ENCODE results near the gene CAPN13. TPM values are rescaled to one million over a fixed set of nuclear protein-coding genes. Genes with fewer than 3 reads are reported as not detected.
"Not testable (repeated sequence)": the region's sequence is repeated elsewhere in the genome, so short reads cannot be mapped to it uniquely, and the experiment has no call there.

Gene CAPN13
- total RNA-seq, 2 experiments from 2014 or later: not detected

DNA sequence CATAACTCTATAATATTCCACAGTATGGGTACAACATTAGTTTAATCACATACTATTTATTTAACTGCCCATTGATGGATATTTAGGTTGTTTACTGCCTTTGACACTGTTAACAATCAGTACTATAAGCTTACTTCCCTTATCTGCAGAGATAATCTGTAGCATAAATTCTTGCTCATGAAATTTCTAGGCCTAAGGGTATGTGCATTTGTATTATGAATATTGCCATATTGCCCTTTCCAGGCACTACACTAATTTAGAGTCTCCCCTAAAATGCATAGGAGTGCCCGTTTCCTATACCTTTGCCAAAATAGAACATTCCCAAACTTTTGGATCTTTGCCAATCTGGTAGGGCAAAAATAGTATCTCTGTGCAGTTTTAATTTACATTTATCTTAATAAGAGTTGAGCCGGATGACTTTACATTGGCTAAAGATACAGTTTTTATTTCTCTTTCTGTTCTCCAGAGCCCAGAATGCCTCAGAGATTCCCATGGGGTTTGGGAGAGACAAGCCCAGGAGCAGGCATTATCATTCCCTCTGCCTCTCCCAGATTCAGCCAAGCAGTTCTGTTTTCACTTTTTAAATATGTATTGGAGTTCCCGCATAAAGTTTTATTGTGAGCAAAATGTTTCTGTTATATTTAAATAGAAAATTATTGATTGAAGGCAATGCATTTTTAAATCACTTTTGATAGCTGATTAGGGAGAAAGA is 102.8 kb downstream of the CAPN13 start:
- POLR2A ChIA-PET: interaction anchor here (0.6 kb wide), 1 partner anchor 641 kb away, joined by 3 read pairs; no protein-coding TSS in a partner anchor
- intact Hi-C loops (cut with DNase I, micrococcal nuclease): loop anchor here (5.0 to 10.0 kb wide), 4 partner anchors 227 to 530 kb away; partner anchors contain the start of gene EHD3 (in 1 of the 2)

DNA sequence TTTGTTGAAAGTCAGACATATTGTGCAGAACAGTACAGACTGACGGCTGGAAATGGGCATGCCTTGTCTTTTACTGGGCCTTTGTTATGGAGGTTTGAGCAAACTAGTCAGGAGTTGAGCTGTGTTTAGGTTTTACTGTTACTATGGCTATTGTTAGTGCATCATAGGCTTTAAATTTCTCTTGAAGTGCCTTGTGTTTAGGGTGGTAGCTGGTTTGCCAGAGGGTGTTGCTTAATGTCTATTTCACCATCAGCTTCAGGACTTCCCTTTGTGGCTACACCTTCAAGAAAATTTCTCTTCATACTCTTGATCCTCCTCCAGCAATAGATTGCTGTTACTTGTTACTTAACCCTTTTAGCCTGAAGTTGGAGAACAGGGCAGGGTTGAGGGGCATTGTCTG is 104.6 kb downstream of the CAPN13 start:
- Mint-ChIP-seq H3K9me3 (peaks cover 12% of the 10 kb centered on the region), H3K27ac (no peak overlapping the region), H3K36me3 (ENCODE audit: low read depth) (peaks cover 6% of the 10 kb centered on the region), H3K4me3 (no peak overlapping the region), H3K4me1 (ENCODE audit: low read depth) (peaks cover 6% of the 10 kb centered on the region), H3K27me3 (peaks cover 5% of the 10 kb centered on the region)
- TF ChIP-seq, protein P1, sequence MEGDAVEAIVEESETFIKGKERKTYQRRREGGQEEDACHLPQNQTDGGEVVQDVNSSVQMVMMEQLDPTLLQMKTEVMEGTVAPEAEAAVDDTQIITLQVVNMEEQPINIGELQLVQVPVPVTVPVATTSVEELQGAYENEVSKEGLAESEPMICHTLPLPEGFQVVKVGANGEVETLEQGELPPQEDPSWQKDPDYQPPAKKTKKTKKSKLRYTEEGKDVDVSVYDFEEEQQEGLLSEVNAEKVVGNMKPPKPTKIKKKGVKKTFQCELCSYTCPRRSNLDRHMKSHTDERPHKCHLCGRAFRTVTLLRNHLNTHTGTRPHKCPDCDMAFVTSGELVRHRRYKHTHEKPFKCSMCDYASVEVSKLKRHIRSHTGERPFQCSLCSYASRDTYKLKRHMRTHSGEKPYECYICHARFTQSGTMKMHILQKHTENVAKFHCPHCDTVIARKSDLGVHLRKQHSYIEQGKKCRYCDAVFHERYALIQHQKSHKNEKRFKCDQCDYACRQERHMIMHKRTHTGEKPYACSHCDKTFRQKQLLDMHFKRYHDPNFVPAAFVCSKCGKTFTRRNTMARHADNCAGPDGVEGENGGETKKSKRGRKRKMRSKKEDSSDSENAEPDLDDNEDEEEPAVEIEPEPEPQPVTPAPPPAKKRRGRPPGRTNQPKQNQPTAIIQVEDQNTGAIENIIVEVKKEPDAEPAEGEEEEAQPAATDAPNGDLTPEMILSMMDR (IDR thresholded peaks at IDR 0.05): no peak
- no peaks in the 10 kb centered on the region for H3K27me3 ChIP-seq (ENCODE audit: control insufficient read depth in 1 of 2, insufficient read depth in 2 of 2, low read length in 2 of 2)
- no peak for DNase-seq
- intact Hi-C loops (cut with DNase I, micrococcal nuclease): loop anchor here (10.0 kb wide), 3 partner anchors 228 to 532 kb away; partner anchors contain the start of gene EHD3 (in 1 of the 2)
- no peaks in the 10 kb centered on the region for H3K36me3 ChIP-seq (ENCODE audit: insufficient read depth, low read length)
- peaks cover 6% of the 10 kb centered on the region for H3K4me1 ChIP-seq (ENCODE audit: insufficient read depth, low read length)
- CTCF ChIA-PET: interaction anchor here (0.5 to 1.8 kb wide), 4 partner anchors 9 to 538 kb away, joined by 3 to 9 read pairs (median 4); no protein-coding TSS in a partner anchor
- H3K9me3 ChIP-seq (ENCODE audit: control insufficient read depth in 1 of 2, insufficient read depth in 1 of 2, low read length in 2 of 2): peaks cover 0 to 16% of the 10 kb centered on the region in 2 experiments
- H3K27ac ChIP-seq (ENCODE audit: low read depth in 1 of 2, low read length in 2 of 2): no peak overlapping the region
- ATAC-seq (ENCODE audit: poor library complexity): no peak
- POLR2A ChIA-PET: interaction anchor here (0.7 kb wide), 1 partner anchor 538 kb away, joined by 3 read pairs; no protein-coding TSS in a partner anchor
- H3K4me3 ChIP-seq (ENCODE audit: low read length): no peak overlapping the region

More for the DNA sequence above, 102.8 kb downstream of the CAPN13 start:
- Mint-ChIP-seq H3K36me3 (ENCODE audit: low read depth) (peaks cover 6% of the 10 kb centered on the region), H3K9me3 (peaks cover 12% of the 10 kb centered on the region), H3K4me1 (ENCODE audit: low read depth) (peaks cover 6% of the 10 kb centered on the region), H3K27me3 (peaks cover 5% of the 10 kb centered on the region), H3K27ac (no peak overlapping the region), H3K4me3 (no peak overlapping the region)
- CTCF ChIA-PET: no interaction called here
- DNase-seq: no peak
- H3K9me3 ChIP-seq (ENCODE audit: control insufficient read depth in 1 of 2, insufficient read depth in 1 of 2, low read length in 2 of 2): peaks cover 0 to 16% of the 10 kb centered on the region in 2 experiments
- no peak overlapping the region for H3K4me3 ChIP-seq (ENCODE audit: low read length)
- H3K27ac ChIP-seq (ENCODE audit: low read depth in 1 of 2, low read length in 2 of 2): no peak overlapping the region
- ATAC-seq (ENCODE audit: poor library complexity): no peak
- H3K36me3 ChIP-seq (ENCODE audit: insufficient read depth, low read length): no peaks in the 10 kb centered on the region
- no peaks in the 10 kb centered on the region for H3K27me3 ChIP-seq (ENCODE audit: control insufficient read depth in 1 of 2, insufficient read depth in 2 of 2, low read length in 2 of 2)
- peaks cover 6% of the 10 kb centered on the region for H3K4me1 ChIP-seq (ENCODE audit: insufficient read depth, low read length)
- TF ChIP-seq, protein P1 (IDR thresholded peaks at IDR 0.05): no peak

DNA sequence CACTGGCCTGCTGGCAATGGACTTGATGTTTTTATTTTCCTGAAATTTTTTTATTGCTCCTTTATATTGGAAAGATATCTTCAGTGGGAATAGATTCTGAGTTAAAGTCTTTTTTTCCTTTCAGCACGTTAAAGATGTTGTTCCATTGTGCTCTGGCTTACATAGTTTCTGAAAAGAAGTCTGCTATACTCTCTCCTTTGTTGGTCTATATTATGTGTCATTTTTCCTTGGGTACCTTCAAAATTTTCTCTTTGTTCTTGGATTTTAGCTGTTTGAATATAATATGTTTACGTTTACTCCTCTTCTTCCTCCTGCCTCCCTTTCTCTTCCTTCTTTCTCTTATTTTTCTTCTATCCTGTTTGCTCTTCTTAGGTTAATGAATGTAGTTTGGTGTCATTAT is 105.5 kb downstream of the CAPN13 start:
- intact Hi-C loops (cut with DNase I, micrococcal nuclease): loop anchor here (10.0 kb wide), 3 partner anchors 227 to 533 kb away; partner anchors contain the start of gene EHD3 (in 1 of the 2)
- TF ChIP-seq, protein P1 (IDR thresholded peaks at IDR 0.05): no peak

DNA sequence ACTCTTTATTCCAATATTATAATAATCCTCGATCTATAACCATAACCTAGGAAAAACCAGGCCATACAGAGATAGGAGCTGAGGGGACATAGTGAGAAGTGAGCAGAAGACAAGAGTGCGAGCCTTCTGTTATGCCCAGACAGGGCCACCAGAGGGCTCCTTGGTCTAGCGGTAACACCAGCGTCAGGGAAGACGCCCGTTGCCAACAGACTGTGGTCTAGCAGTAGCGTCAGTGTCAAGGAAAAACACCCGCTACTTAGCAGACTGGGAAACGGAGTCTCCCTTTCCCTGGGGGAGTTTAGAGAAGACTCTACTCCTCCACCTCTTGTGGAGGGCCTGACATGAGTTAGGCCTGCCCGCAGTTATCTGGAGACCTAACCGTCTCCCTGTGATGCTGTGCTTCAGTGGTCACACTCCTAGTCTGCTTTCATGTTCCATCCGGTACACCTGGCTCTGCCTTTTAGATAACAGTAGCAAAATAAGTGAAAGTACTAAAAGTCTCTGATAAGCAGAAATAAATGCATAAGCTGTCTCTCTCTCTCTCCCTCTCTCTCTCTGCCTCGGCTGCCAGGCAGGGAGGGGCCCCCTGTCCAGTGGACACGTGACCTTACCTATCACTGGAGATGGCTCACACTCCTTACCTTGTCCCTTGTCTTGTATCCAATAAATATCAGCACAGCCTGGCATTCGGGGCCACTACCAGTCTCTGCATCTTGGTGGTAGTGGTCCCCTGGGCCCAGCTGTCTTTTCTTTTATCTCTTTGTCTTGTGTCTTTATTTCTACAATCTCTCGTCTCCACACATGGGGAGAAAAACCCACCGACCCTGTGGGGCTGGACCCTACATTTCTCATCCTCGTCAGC is 109.8 kb downstream of the CAPN13 start:
- ATAC-seq (ENCODE audit: poor library complexity); H3K27ac Mint-ChIP-seq; POLR2A ChIA-PET: not testable (repeated sequence)

More for the DNA sequence above, 105.5 kb downstream of the CAPN13 start:
- Mint-ChIP-seq H3K27me3 (peaks cover under 1% of the 10 kb centered on the region), H3K36me3 (ENCODE audit: low read depth) (peaks cover 6% of the 10 kb centered on the region), H3K27ac (no peak overlapping the region), H3K4me1 (ENCODE audit: low read depth) (peaks cover under 1% of the 10 kb centered on the region), H3K9me3 (peaks cover 12% of the 10 kb centered on the region), H3K4me3 (no peak overlapping the region)
- ChIA-PET POLR2A (no interaction called here), CTCF (interaction anchor here (1.1 to 1.8 kb wide), 3 partner anchors 9 to 537 kb away, joined by 4 to 6 read pairs (median 4); no protein-coding TSS in a partner anchor)
- Histone ChIP-seq H3K27me3 (ENCODE audit: control insufficient read depth in 1 of 2, insufficient read depth in 2 of 2, low read length in 2 of 2) (no peaks in the 10 kb centered on the region), H3K27ac (ENCODE audit: low read depth in 1 of 2, low read length in 2 of 2) (no peak overlapping the region), H3K4me1 (ENCODE audit: insufficient read depth, low read length) (peaks cover 3% of the 10 kb centered on the region), H3K4me3 (ENCODE audit: low read length) (no peak overlapping the region), H3K9me3 (ENCODE audit: control insufficient read depth in 1 of 2, insufficient read depth in 1 of 2, low read length in 2 of 2) (peaks cover 0 to 16% of the 10 kb centered on the region in 2 experiments), H3K36me3 (ENCODE audit: insufficient read depth, low read length) (no peaks in the 10 kb centered on the region)
- ATAC-seq (ENCODE audit: poor library complexity): no peak
- no peak for DNase-seq

More for the DNA sequence above, 109.8 kb downstream of the CAPN13 start:
- H3K27ac ChIP-seq (ENCODE audit: low read depth in 1 of 2, low read length in 2 of 2); H3K4me1 ChIP-seq (ENCODE audit: insufficient read depth, low read length); H3K4me1 Mint-ChIP-seq (ENCODE audit: low read depth); DNase-seq; H3K4me3 Mint-ChIP-seq; intact Hi-C loops (cut with DNase I, micrococcal nuclease); H3K4me3 ChIP-seq (ENCODE audit: low read length); H3K36me3 ChIP-seq (ENCODE audit: insufficient read depth, low read length); H3K27me3 ChIP-seq (ENCODE audit: control insufficient read depth in 1 of 2, insufficient read depth in 2 of 2, low read length in 2 of 2); H3K27me3 Mint-ChIP-seq; H3K36me3 Mint-ChIP-seq (ENCODE audit: low read depth): not testable (repeated sequence)
- H3K9me3 Mint-ChIP-seq: peaks cover 12% of the 10 kb centered on the region
- peaks cover 0 to 12% of the 10 kb centered on the region in 2 experiments for H3K9me3 ChIP-seq (ENCODE audit: control insufficient read depth in 1 of 2, insufficient read depth in 1 of 2, low read length in 2 of 2)
- CTCF ChIA-PET: interaction anchor here (1.0 to 1.9 kb wide), 2 partner anchors 14 kb away, joined by 4 to 8 read pairs; no protein-coding TSS in a partner anchor

Measured in CD4-positive, alpha-beta T cell (primary cell).